PFSK-1 (cell line): Measurements from ENCODE around the gene ARHGAP42.

Experiments used
- FOXP2 ChIP-seq: optimal IDR thresholded peaks from 2 replicates; pipeline ENCODE3; 2011; ENCODE audit warnings: borderline replicate concordance, control low read depth, inconsistent platforms; ENCODE audit not compliant: insufficient read depth; ENCODE audit errors: extremely low read length, extremely low read depth
- TAF1 ChIP-seq: IDR thresholded peaks from 2 replicates; pipeline ENCODE4 v1.6.1; 2012; ENCODE audit warnings: low read length, control low read depth, borderline replicate concordance; ENCODE audit not compliant: insufficient read depth

DNA sequence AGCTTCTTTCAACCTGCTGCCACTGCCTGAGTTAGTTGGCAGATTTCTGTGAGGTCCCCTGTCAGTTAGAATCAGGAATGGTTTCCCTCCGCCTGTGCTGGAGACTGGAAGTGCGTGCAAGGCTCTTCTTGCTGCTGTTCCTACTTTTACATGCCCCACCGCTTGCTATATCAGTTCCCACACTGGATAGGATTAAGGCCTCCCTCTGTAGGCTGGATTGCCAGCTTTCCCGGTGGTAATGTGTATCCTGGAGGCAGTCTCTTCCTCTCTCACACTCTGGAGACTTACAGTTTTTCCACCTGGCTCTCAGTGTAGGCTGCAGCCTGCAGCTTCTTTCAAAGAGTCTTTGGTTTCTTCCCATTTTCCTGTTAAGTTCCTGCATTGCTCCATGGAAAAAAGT, 66.5 kb downstream of the ARHGAP42 start:
- TF ChIP-seq TAF1: no peak
- TF ChIP-seq FOXP2: no peak
